GM18867 (cell line): Measurements from ENCODE around the gene MAPRE2.
A peak's percentile ranks its signal among the peaks of the same experiment; 100 is the strongest.

Source experiments
- ATAC-seq: cut with Tn5 transposase; IDR thresholded peaks from one replicate; pipeline ENCODE4 v1.9.1; 2021; ENCODE audit warnings: mild to moderate bottlenecking, moderate library complexity; ENCODE audit not compliant: unreplicated experiment

MAPRE2 gene

DNA sequence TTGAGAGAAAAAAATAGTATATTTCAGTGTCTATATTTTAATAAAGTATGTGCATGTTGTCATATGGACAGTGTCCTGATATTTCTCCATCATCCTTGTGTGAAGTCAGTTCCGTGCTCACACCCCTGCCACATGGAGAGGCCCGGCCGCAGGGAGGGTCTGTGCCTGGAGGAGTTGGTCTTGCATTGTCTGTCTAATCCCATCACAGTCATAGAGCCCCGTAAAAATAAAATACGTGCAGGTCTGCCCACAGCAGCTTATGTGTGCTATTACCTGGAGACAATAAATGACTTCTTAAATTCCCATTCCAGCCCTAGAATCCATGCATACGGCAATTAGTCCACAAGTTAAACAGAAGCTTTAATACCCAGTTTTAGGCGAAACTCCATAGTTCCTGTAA is 20.1 kb downstream of the MAPRE2 start:
- ATAC-seq, result no peak

DNA sequence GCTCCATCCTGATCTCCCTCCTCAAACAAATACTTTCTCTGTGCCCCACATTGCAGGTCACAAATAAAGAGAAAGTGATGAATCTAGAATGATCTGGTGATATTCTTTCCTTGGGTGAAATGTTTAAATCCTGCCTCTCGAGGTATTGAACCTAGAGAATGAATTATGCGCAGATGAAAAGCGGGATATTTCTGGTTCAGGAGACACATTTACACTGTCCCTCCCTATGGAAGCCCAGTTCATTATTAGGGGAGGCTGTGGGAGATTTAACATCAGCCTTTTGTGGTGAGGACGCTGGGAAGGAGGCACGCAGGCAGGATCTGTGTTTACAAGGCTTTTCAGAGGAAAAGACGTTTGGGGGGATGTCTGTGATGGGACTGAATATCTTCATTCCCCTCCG is 20.6 kb downstream of the MAPRE2 start:
- ATAC-seq, result no peak

DNA sequence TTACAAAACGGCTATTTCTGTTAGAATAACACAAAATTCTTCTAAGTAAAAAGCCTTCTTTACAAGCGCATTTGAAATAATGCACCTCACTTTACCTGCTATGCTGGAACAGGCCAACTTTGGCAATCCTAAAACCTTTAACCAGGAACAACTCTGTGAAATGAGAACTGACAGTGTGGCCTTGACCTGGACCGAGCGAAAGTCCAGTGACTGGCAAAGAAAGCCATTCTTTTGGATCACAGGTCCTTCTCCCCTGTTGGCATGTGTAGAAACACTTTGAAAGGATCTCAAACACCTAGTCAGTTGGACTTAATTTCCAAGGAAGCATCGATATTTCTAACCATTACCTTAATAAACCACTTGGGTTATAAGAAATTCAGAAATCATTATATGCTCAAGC is 21.2 kb downstream of the MAPRE2 start:
- no peak for ATAC-seq

- no peak for ATAC-seq
These were observed 22.9 kb downstream of the MAPRE2 start for GRCh38 chr18:35063875-35064690.

DNA sequence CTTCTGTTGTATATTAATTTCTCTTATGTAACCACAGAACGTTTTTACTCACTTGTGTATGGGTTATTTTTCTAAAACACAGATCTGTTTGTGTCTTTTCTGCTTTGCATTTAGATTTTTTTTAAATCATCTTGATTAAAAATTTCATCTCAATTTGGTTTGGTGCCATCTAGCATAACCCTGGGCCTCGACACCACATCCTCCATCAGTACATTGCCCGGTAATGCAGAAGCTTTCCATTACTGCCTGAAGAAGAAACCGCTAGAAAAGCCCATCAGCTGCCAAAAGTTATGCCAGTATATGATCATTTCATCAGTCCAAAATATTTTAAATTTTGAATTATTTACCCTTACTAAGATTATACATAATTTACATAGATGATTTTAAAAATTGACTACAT is 26.2 kb downstream of the MAPRE2 start:
- no peak for ATAC-seq

DNA sequence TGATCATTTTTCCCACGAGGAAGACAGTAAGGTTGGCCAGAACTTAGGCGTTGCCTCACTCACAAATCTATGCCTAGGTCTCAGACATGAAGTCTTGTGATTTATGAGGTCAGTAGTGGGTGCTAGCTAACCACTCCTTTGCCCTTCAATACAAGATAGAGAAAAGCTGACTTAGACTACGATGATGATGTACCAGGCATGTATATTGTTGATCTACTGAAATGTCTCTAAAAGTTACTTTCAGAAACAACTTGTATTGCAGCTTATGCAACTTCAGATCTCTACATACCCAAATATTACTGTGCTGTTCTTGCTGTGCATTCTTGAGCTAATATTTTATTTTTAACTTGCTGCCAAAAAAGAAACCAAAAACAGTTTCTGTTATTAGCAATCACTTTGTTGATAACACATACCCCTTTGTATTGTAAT is 30.6 kb downstream of the MAPRE2 start:
- peak; percentile 88 for ATAC-seq

- no peak for ATAC-seq
These were observed 31.4 kb downstream of the MAPRE2 start for GRCh38 chr18:35072616-35073015.

GRCh38 chr18:35073186-35074105 is 32.2 kb downstream of the MAPRE2 start:
- ATAC-seq, result no peak

GRCh38 chr18:35074581-35074980 is 33.4 kb downstream of the MAPRE2 start:
- ATAC-seq, result no peak

GRCh38 chr18:35075132-35075531 is 33.9 kb downstream of the MAPRE2 start:
- no peak for ATAC-seq

DNA sequence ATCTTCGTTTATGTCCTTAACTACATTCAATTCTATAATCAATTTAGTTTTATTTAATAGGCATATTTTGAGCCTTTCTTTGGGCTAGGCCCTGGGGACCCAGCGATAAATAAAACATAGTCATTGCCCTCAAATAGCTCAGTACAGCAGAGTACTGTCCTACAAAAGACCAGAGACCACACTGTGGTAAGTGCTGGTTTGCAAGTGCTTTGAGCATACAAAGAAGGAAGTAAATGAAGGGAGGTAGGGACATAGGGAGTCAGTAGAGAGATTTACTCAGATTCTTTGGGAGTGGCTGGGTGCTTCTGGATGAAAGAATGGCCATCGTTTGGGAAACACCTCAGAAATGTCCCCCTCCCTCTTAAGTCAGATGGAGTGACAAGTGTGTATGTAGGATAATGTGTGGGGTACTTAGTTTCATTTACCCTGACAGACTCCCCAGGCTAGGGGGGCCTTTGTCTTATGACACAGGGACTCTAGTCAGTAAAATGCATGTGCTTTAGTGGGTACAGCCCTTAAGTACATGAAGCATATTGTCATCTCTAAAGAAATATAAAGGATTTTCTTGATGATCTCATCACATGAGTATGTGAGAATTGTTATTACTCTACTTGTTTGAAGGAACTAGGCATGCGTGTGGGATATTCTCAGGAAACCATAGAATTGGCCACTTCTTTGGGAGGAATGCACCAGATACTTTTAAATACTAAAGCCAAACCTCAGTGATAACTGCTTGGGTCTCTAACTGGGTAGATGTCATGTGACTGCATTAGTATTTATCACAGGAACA is 35.1 kb downstream of the MAPRE2 start:
- no peak for ATAC-seq

DNA sequence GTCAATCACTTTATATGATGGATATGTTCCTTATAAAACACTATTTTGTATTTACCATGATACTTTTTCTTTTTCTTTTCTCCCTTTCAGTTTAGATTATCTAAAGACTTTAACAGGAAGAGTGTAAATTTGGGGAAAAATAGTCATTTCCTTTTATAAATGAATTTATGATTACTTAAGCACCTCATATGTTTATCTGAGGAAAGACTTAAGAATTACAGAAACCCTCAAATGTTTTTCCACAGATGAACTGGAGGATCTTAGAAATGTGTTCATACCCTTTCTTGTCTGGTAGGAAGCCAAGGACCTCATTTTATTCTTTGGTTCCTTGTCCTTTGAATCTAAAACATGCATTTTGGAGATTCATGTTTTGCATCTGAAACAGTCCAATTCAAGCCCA is 36.7 kb downstream of the MAPRE2 start:
- no peak for ATAC-seq

GRCh38 chr18:35080058-35080457 is 38.8 kb downstream of the MAPRE2 start:
- ATAC-seq, result no peak

- no peak for ATAC-seq
These were observed 42.0 kb downstream of the MAPRE2 start for GRCh38 chr18:35083174-35083712.

DNA sequence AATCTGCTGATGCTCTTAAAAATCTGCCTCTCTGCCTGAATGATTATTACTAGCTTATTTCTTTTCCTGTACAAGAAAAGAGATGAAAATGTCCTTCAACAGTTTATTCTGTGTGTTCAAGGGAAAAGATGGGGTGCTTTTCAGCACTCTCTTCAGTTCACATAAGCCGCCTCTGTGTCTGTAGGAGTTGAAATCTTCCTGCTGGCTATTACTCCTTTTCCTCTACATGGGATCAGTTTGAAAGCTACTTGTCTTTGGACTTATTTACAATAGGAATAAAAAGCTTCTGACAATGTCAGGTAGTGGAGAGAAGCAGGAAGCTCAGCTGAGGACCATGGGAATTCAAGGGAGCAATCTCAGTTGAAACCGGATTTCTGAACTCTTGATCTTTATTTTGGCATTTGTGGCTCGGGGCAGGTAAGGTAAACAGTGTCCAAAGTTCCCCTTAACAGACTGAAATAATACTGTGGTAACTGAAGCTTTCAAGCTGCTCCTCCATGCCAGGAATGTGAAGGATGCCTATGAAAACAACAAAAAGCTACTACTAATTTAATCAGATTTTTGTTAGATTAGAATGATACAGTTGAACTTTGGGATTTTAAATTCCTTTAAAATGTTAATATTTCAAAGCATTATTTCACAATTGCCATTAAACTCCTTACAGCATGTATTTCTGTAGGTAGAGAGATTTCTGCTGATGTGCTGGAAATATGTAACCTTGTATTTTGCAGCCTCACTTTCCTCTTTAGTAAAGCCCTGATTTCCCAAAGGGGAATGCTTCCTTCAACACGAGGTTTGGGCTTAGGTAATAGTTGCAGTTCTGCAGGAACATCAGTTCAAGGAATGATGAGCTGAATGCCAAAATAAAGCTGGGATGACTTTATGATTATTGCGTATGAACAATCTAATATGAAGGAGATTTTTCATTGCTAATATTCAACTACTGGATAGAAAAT is 43.6 kb downstream of the MAPRE2 start:
- ATAC-seq, result no peak

- ATAC-seq, result no peak
These were observed 44.5 kb downstream of the MAPRE2 start for GRCh38 chr18:35085450-35086380.

- no peak for ATAC-seq
These were observed 45.5 kb downstream of the MAPRE2 start for GRCh38 chr18:35086704-35087103.

GRCh38 chr18:35087726-35088125 is 46.5 kb downstream of the MAPRE2 start:
- ATAC-seq, result no peak

DNA sequence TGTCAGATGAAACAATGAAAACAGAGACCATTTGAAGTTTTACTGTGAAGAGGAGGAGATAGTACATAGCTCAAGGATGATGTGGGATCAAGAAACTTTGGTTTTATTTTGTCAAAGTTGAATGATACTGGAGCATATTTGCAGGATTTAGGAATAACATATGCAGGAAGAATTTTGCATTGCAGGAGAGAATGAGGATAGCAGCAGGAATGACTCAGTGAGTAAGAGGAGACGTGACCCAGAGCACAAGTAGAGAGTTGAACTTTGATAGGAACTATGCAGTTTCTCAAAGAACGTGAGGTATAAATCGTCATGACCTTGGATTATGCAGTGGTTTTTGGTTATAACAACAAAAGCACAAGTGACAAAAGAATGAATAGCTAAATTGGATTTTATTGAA is 47.7 kb downstream of the MAPRE2 start:
- no peak for ATAC-seq
